Mucosa of rectum (tissue), 2 donors: ENCODE data around the gene CDC5L.

ENCODE experiments used
- H3K27ac ChIP-seq, 2 donors: one replicate each; pipeline ENCODE4 v1.7.0; 2013; ENCODE audit warnings: inconsistent platforms in 2 of 2, low read depth in 2 of 2, low read length in 2 of 2
- H3K27me3 ChIP-seq, 2 donors: one replicate each; pipeline ENCODE4 v1.7.0; 2013; ENCODE audit warnings: low read length in 2 of 2; ENCODE audit not compliant: control insufficient read depth in 2 of 2, insufficient read depth in 2 of 2
- H3K36me3 ChIP-seq, 2 donors: one replicate each; pipeline ENCODE4 v1.7.0; 2013; ENCODE audit warnings: low read length in 2 of 2; ENCODE audit not compliant: control insufficient read depth in 2 of 2, insufficient read depth in 2 of 2
- H3K4me1 ChIP-seq, 2 donors: one replicate each; pipeline ENCODE4 v1.7.0; 2013; ENCODE audit warnings: low read length in 2 of 2, mild to moderate bottlenecking in 1 of 2; ENCODE audit not compliant: control insufficient read depth in 2 of 2, insufficient read depth in 2 of 2
- H3K4me3 ChIP-seq, 2 donors: one replicate each; pipeline ENCODE4 v1.7.0; 2013; ENCODE audit warnings: low read length in 2 of 2
- H3K9ac ChIP-seq, 2 donors: one replicate each; pipeline ENCODE4 v1.7.0; 2013; ENCODE audit warnings: low read length in 2 of 2, low read depth in 1 of 2, mild to moderate bottlenecking in 1 of 2
- H3K9me3 ChIP-seq, 2 donors: one replicate each; pipeline ENCODE4 v1.7.0; 2013; ENCODE audit warnings: low read length in 2 of 2; ENCODE audit not compliant: control insufficient read depth in 2 of 2
- donor health status: healthy.
- donor health status: Normal muscosa, but diverticular disease.

Gene CDC5L

DNA sequence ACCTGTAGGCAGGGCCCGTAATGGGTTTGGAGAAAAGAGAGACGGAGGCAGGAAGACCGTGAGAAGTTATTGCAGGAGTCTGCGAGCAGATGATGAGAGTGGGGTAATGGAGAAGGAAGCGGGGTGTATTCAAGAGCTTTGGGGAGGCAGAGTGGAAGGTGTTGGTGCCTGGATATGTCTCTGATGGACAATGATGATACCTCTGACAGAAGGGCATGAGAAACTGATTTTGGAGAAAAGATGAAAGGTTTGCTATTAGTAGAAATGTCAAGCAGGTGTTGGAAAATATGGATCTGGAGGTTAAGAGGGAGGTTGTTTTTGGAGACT, 69.4 kb downstream of the CDC5L start:
- peaks cover 0 to 3% of the 10 kb centered on the region in 2 donors for H3K27me3 ChIP-seq
- H3K4me3 ChIP-seq: peak overlapping the region in 1 of 2 donors; percentile 38
- H3K9ac ChIP-seq: no peak overlapping the region
- peaks cover 2 to 3% of the 10 kb centered on the region in 2 donors for H3K36me3 ChIP-seq
- no peak overlapping the region for H3K27ac ChIP-seq
- no peaks in the 10 kb centered on the region for H3K9me3 ChIP-seq
- peaks cover 5 to 6% of the 10 kb centered on the region in 2 donors for H3K4me1 ChIP-seq

GRCh38 chr6:44457596-44457995, 70.1 kb downstream of the CDC5L start:
- peaks cover 0 to 3% of the 10 kb centered on the region in 2 donors for H3K27me3 ChIP-seq
- peaks cover 5 to 6% of the 10 kb centered on the region in 2 donors for H3K4me1 ChIP-seq
- no peaks in the 10 kb centered on the region for H3K36me3 ChIP-seq
- H3K9ac ChIP-seq: no peak overlapping the region
- H3K9me3 ChIP-seq: no peaks in the 10 kb centered on the region
- no peak overlapping the region for H3K27ac ChIP-seq
- H3K4me3 ChIP-seq: no peak overlapping the region

GRCh38 chr6:44458551-44458950, 71.0 kb downstream of the CDC5L start:
- Histone ChIP-seq H3K4me3 (no peak overlapping the region), H3K27ac (no peak overlapping the region), H3K4me1 (peaks cover 5 to 6% of the 10 kb centered on the region in 2 donors), H3K9ac (no peak overlapping the region), H3K27me3 (peaks cover 0 to 3% of the 10 kb centered on the region in 2 donors), H3K36me3 (no peaks in the 10 kb centered on the region), H3K9me3 (no peaks in the 10 kb centered on the region)

DNA sequence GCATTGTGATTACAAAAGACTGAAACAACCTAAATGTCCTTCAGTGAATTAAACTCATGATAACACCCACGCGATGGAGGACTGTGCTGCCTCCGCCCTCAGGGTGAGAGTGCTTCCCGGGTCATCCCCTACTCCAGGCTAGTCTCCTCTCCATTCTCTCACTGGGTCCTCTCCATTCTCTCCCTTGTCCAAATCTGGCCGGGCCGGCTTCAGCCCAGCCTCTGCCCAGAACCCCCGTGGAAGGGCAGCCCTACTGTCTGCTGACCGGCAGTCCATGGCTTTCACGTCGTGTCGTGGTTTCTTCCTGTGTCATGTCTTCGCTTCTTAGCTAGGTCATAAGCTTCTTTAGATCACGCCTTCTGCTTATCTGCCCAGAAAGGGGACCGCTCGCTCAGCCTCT, 74.8 kb downstream of the CDC5L start:
- H3K4me3 ChIP-seq: no peak overlapping the region
- no peaks in the 10 kb centered on the region for H3K9me3 ChIP-seq
- no peaks in the 10 kb centered on the region for H3K36me3 ChIP-seq
- H3K4me1 ChIP-seq: no peaks in the 10 kb centered on the region
- no peak overlapping the region for H3K9ac ChIP-seq
- no peak overlapping the region for H3K27ac ChIP-seq
- peaks cover 0 to 3% of the 10 kb centered on the region in 2 donors for H3K27me3 ChIP-seq

- Histone ChIP-seq H3K4me3 (no peak overlapping the region), H3K36me3 (no peaks in the 10 kb centered on the region), H3K9ac (no peak overlapping the region), H3K4me1 (no peaks in the 10 kb centered on the region), H3K9me3 (no peaks in the 10 kb centered on the region), H3K27me3 (no peaks in the 10 kb centered on the region), H3K27ac (no peak overlapping the region)
Measured at GRCh38 chr6:44462797-44463727, 75.6 kb downstream of the CDC5L start.

GRCh38 chr6:44463728-44464450, 76.4 kb downstream of the CDC5L start:
- Histone ChIP-seq H3K4me1 (no peaks in the 10 kb centered on the region), H3K9me3 (no peaks in the 10 kb centered on the region), H3K4me3 (no peak overlapping the region), H3K27me3 (no peaks in the 10 kb centered on the region), H3K9ac (no peak overlapping the region), H3K36me3 (no peaks in the 10 kb centered on the region), H3K27ac (no peak overlapping the region)

DNA sequence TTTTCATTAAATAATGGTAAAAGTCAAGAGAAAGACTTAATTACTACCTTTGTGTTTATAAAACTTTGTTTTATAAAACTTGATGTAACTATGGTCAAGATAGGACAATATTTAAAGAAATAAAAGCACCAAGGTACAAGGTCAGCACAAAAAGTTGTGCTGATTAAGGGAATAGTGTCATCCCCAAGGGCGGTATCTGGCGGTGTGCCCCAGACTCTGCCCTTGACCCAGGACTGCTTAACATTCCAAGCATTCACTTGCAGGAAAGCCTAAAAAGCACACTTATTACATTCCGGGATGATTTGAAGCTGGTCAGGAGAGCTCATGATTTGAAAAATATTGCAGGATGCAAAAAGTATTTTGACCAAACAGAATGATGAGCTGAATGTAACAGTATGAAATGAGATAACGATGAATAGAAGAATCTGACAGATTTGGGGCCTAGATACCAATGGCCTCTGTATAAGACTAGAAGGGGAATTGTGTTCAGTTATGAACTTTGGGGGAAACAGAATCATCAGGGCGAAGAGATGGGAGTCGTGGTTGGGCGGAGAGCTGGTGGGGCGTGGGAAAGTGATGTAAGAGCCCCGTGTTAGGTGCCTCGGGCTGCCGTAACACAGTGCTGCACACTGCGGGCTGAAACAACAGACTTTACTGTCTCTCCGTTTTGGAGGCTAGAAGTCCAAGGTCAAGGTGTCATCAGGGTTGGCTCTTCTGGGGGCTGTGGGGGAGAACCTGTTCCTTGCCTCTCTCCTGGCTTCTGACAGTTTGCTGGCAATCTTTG, 77.2 kb downstream of the CDC5L start:
- H3K4me1 ChIP-seq: peaks cover 0 to under 1% of the 10 kb centered on the region in 2 donors
- H3K36me3 ChIP-seq: no peaks in the 10 kb centered on the region
- H3K27me3 ChIP-seq: no peaks in the 10 kb centered on the region
- no peaks in the 10 kb centered on the region for H3K9me3 ChIP-seq
- no peak overlapping the region for H3K27ac ChIP-seq
- H3K9ac ChIP-seq: no peak overlapping the region
- H3K4me3 ChIP-seq: no peak overlapping the region

- Histone ChIP-seq H3K4me3 (no peak overlapping the region), H3K27ac (no peak overlapping the region), H3K27me3 (no peaks in the 10 kb centered on the region), H3K4me1 (peaks cover 2 to 3% of the 10 kb centered on the region in 2 donors), H3K9ac (no peak overlapping the region), H3K9me3 (no peaks in the 10 kb centered on the region), H3K36me3 (no peaks in the 10 kb centered on the region)
Measured at GRCh38 chr6:44466955-44467354, 79.4 kb downstream of the CDC5L start.

GRCh38 chr6:44468835-44469234, 81.3 kb downstream of the CDC5L start:
- Histone ChIP-seq H3K9ac (no peak overlapping the region), H3K4me1 (peaks cover 2 to 3% of the 10 kb centered on the region in 2 donors), H3K4me3 (no peak overlapping the region), H3K27me3 (no peaks in the 10 kb centered on the region), H3K9me3 (no peaks in the 10 kb centered on the region), H3K27ac (no peak overlapping the region), H3K36me3 (no peaks in the 10 kb centered on the region)

DNA sequence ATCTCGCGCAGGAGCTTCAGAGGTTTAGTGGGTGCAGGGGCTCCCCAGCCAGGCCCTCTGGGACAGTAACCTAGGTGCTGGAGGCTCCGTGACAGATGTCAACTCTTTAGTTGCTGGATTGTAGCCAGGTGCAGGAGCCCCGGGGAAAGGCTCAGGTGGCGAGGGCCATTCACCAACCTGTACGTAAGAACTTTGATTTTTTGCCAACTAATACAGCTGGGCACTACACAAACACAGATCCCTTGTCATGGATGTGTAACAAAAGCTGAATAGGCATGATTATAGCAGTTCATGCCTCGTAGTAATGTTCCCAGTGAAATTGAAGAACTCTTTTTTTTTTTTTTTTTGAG, 82.6 kb downstream of the CDC5L start:
- H3K9me3 ChIP-seq: no peaks in the 10 kb centered on the region
- H3K27me3 ChIP-seq: no peaks in the 10 kb centered on the region
- H3K9ac ChIP-seq: no peak overlapping the region
- no peaks in the 10 kb centered on the region for H3K36me3 ChIP-seq
- no peak overlapping the region for H3K4me3 ChIP-seq
- H3K27ac ChIP-seq: no peak overlapping the region
- H3K4me1 ChIP-seq: peaks cover 2 to 3% of the 10 kb centered on the region in 2 donors
